Erythroblast (primary cell): ENCODE data around the gene ACAA1.

ENCODE experiments used
- DNase-seq, 2 experiments: peaks; one replicate each; lab custom pipeline; 2025; lab: John Stamatoyannopoulos, UW
- GATA1 ChIP-seq: IDR thresholded peaks from 2 replicates; pipeline ENCODE4 v1.6.1; 2011; ENCODE audit warnings: low read depth, mild to moderate bottlenecking, control low read depth, low read length, moderate library complexity
- POLR2A ChIP-seq: IDR thresholded peaks from 2 replicates; pipeline ENCODE4 v1.6.1; 2011; ENCODE audit warnings: mild to moderate bottlenecking, low read length

ACAA1 gene

DNA sequence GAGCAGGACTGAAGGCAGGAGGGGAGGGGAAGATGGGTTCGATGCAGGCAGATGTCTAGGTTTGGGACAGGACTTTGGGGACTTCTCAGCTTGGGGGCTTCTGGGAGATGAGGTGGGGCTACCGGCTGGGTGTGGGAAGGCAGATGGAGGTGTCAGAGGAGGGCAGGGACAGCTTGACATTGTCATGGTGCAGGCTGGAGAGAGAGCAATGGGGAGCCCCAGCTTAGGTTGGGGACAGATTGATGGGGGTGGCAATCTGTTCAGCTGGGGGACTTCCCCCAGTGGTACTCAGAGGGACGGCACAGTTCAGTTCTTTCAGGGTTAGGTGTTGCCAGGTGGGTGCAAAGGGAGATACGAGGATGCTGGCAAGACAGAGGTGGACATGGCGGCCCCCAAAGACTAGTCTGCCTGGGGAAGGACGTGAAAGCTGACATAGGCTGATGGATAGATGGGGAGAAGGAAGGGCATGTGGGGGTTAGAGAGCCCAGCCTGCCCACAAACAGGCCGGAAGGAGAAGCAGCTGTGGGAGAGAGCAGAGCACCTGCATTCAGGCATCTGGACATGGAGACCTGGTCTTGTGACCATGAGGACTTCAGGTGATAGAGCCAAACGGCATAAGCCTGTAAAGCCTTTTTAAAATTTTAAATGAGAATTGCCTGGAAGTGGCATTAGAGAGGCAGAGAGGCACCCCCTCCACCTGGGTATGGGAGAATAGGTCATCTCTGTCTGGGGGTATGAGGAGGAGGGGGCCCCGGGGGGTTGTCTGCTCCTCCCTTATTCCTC is 21.1 kb downstream of the ACAA1 start:
- TF ChIP-seq POLR2A (no peak), GATA1 (no peak)
- DNase-seq: no peak

DNA sequence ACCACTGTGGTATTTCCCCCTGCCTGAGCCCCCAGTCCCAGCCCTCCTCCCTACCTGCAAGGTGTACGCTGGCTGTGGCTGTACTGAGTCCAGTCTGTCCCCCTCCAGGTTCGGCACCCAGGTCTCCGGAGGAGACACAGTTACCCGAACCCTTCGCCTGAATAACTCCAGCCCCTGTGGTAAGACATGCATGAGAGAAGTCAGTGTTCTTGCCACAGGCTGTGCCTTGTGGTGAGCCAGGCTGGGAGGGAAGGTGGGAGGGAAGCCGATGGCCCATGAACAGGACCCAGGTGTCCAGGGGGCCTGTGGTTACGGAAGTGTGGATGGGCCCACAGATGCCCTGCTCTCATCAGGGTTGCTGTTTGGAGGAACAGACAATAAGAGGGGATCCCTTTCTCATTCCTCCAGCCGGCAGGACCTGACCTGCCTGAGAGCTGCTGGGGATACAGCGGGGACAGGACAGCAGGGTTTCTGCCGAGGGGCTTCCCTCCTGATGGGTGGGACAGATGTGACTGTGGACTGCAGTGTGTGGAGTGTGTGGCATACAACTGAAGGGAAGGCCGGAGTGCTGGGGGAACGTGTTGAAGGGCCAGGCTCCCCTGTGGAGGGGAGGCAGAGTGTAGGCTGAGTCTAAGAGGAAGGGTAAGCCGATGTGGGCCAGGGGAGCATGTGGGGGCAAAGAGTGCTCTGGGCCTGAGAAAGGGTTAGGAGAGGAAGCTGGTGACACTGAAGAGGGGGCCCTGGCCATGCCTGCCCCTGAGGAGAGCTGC is 21.9 kb downstream of the ACAA1 start:
- TF ChIP-seq GATA1 (no peak), POLR2A (no peak)
- no peak for DNase-seq

DNA sequence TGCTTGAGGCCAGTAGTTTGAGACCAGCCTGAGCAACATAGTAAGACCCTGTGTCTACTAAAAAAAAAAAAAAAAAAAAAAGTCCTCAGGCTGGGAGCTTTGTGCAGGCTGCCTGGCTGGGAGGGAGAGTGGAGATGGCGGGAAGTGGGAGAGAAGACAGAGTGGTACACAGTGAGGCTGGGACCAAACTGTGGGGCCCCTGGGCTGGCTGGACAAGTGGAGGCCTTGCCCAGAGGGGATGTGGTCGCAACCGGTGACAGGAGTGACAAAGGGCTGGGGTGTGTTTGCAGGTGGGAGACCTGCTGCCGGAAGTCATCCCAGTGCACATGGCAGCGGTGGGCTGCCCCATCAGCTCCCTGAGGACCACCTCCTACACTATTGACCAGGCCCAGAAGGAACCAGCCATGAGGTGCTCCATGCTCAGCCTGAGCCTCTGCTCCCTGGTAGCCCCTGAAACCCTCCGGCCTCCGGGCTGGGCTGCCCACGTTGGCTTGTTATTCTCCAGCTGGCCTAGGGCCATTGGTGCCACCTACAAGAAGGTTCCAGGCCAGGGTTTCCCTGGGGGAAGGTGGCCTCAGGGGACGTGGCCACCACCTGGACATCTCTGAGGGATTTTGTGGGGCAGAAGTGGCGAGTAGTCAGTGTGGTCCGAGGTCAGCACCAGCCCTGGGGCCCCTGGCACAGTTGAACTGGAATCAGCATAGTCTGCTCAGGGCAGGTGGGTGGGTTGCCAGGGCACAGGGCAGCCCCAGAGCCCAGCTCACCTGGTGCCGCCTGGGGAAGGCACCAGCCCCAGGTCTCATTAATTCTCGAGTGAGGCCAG is 22.7 kb downstream of the ACAA1 start:
- DNase-seq: no peak
- no peak for TF ChIP-seq GATA1
- TF ChIP-seq POLR2A: no peak

- TF ChIP-seq GATA1 (no peak), POLR2A (no peak)
- DNase-seq: no peak
Measured at GRCh38 chr3:38112378-38112761, 24.6 kb downstream of the ACAA1 start.

- TF ChIP-seq GATA1 (no peak), POLR2A (no peak)
- DNase-seq: no peak
Measured at GRCh38 chr3:38111696-38112377, 25.1 kb downstream of the ACAA1 start.

DNA sequence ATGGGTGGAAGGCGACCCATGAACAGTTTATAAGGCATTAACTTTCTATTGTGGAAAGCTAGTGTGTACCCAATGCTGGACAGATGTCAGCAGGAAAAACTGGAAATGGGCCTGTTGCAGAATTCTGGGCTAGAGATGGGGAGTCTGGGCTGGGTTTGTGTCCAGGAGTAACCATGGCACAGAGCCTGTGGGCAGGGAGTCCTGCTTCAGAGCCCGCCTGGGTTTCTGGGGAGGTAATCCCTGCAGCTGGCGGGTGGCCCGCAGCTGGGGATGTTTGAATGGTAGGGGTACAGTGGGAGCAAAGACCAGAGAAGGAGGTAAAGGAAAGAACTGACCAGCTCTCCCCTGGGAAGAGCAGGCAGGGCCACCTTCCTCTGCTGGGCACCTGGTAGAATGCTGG is 25.7 kb downstream of the ACAA1 start:
- DNase-seq: no peak
- TF ChIP-seq POLR2A (no peak), GATA1 (no peak)

DNA sequence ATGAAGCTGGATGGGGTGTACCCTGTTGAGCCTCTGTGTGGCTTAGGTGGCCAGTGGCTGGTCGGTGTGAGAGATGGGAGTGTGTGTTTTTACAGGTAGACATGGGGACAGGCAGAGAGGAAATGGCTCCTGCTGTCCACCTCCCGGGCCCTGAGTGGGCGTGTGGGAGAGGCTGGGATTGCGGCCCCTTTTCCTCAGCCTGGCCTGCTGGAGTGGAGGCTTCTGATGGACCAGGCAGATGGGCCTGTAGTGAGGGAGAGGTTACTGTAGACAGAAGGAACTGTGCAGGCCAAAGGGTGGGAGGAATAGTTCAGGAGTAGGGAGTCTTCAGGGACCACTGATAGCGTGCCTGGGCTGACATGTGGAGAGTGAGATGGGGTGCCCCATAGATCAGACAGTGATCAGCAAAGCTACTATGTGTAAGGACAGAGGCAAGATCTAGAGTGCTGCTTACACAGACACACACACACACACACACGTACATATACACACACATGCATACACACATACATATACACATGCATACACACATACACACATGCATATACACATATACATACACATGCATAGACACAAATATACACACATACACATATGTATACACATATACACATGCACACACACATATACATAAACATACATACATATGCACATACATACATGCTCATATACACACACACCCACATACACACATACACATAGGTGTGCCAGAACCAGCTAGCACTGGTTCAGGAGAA is 26.4 kb downstream of the ACAA1 start:
- no peak for TF ChIP-seq GATA1
- no peak for TF ChIP-seq POLR2A
- DNase-seq: no peak

DNA sequence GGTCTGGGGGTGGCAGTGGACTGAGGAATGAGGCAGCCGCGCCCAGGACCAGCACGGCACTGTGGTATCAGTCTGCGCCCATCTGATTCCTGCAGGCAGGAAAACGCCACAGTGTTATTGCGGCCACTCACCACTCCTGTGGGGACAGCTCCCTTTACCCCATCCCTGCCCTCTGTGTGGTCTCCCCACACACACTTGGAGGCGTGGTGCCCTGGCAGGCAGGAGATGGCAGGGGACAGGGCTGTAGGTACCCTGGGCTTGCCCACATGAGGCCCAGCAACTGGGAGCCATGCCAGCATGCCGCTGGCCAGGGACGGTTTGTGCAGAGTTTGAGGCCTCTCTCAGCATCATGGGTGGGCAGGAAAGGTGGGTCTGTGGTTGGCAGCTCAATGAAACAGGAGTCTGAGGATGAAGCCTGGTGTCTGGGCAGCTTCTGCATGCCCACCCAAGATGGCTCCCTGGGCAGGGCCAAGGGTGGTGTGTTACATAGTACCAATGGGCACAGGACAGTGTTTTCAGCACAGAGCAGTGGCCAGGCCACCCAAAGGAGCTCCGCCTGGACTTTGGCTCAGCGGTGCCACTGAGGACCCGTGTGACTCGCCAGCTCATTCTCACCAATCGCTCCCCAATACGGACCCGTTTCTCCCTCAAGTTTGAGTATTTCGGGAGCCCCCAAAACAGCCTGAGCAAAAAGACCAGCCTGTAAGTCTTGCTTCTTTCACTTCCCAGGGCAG is 27.2 kb downstream of the ACAA1 start:
- TF ChIP-seq POLR2A (no peak), GATA1 (no peak)
- DNase-seq: no peak

GRCh38 chr3:38108649-38109579 is 28.0 kb downstream of the ACAA1 start:
- TF ChIP-seq POLR2A (no peak), GATA1 (no peak)

GRCh38 chr3:38107911-38108648 is 28.8 kb downstream of the ACAA1 start:
- TF ChIP-seq POLR2A (no peak), GATA1 (no peak)

More at GRCh38 chr3:38108649-38109579, 28.0 kb downstream of the ACAA1 start:
- no peak for DNase-seq

GRCh38 chr3:38105525-38105924 is 31.4 kb downstream of the ACAA1 start:
- DNase-seq: no peak
- TF ChIP-seq POLR2A: no peak
- no peak for TF ChIP-seq GATA1

More at GRCh38 chr3:38107911-38108648, 28.8 kb downstream of the ACAA1 start:
- no peak for DNase-seq

DNA sequence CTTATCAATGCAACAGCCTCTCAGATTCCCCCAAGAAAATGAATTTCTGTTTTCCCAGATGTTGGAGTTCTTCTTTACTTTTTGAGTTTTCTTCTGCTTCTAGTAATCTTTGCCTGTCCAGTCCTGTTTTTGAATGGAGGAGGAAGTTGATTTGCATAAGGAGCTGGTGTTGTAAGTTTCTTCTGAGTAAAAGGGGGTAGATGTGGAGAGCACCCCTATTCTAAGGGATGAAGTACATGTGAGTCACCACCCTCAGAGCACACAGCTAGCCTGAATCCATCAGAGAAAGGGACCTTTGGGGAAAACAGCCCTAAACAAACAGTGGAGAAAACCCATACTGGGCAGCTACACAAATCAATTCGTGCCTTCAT is 34.5 kb downstream of the ACAA1 start:
- DNase-seq: no peak
- TF ChIP-seq POLR2A (no peak), GATA1 (no peak)
